IMR-90 (cell line): Measurements from ENCODE around the gene MAFB. TPM values are rescaled to one million over a fixed set of nuclear protein-coding genes. Genes with fewer than 3 reads are reported as not detected.

Source experiments
- ATAC-seq: fragments of 200-7000 bp; cut with Tn5 transposase; 2 replicates; pipeline ENCODE4 v1.9.1; 2020; ENCODE audit warnings: low read depth, mild to moderate bottlenecking, moderate library complexity
- BruUV-seq: library from RNA; stranded (reverse); fragments of 400-500 nt; replicated peaks from 2 replicates; lab custom pipeline; 2021; lab: Mats Ljungman, UMichigan
- CTCF ChIA-PET: fragments of 300-600 bp; formaldehyde crosslinking; extraction: SDS; loops from one replicate; lab custom pipeline; 2021; ENCODE audit warnings: antibody characterized with exemption; lab: Yijun Ruan, JAX
- POLR2A ChIA-PET: fragments of 300-600 bp; sonication (Branson Sonifier 250); formaldehyde crosslinking; loops from one replicate; lab custom pipeline; 2022; ENCODE audit warnings: antibody characterized with exemption; ENCODE audit not compliant: unreplicated experiment; lab: Charles Lee
- DNase-seq: peaks from one replicate; pipeline ENCODE4 v3.0.0; 2013
- H2AFZ ChIP-seq: replicated peaks from 2 replicates; pipeline ENCODE3; 2013; ENCODE audit warnings: low read length, mild to moderate bottlenecking; ENCODE audit not compliant: poor library complexity
- H2AK5ac ChIP-seq: 2 replicates; pipeline ENCODE4 v1.6.1; 2013; ENCODE audit warnings: low read depth, low read length, inconsistent platforms
- H2AK9ac ChIP-seq: replicated peaks from 2 replicates; pipeline ENCODE3; 2013; ENCODE audit warnings: mild to moderate bottlenecking, low read depth, low read length, moderate library complexity; ENCODE audit not compliant: poor library complexity
- H2BK120ac ChIP-seq: 2 replicates; pipeline ENCODE4 v1.6.1; 2013; ENCODE audit warnings: low read depth, low read length, inconsistent platforms
- H2BK15ac ChIP-seq: 3 replicates; pipeline ENCODE4 v1.6.1; 2013; ENCODE audit warnings: low read depth, low read length, inconsistent platforms
- H2BK20ac ChIP-seq: 2 replicates; pipeline ENCODE4 v1.6.1; 2013; ENCODE audit warnings: low read depth, mild to moderate bottlenecking, inconsistent platforms, low read length, moderate library complexity
- H2BK5ac ChIP-seq: 2 replicates; pipeline ENCODE4 v1.6.1; 2013; ENCODE audit warnings: mild to moderate bottlenecking, low read depth, low read length, inconsistent platforms; ENCODE audit not compliant: poor library complexity, severe bottlenecking
- H3K14ac ChIP-seq: replicated peaks from 2 replicates; pipeline ENCODE4 v1.6.1; 2013; ENCODE audit warnings: low read depth, low read length, inconsistent platforms
- H3K18ac ChIP-seq: 2 replicates; pipeline ENCODE4 v1.6.1; 2013; ENCODE audit warnings: low read depth, low read length, control low read depth
- H3K23ac ChIP-seq: 2 replicates; pipeline ENCODE4 v1.6.1; 2013; ENCODE audit warnings: low read depth, low read length, inconsistent platforms
- H3K27ac ChIP-seq: 2 replicates; pipeline ENCODE4 v1.5.1; 2013; ENCODE audit warnings: mild to moderate bottlenecking, control low read depth, low read length; ENCODE audit not compliant: insufficient read depth
- H3K27me3 ChIP-seq: 2 replicates; pipeline ENCODE4 v1.6.1; 2013; ENCODE audit warnings: low read length; ENCODE audit not compliant: control insufficient read depth, insufficient read depth
- H3K36me3 ChIP-seq: 2 replicates; pipeline ENCODE4 v1.6.1; 2013; ENCODE audit warnings: low read length, mixed read lengths; ENCODE audit not compliant: control insufficient read depth, insufficient read depth
- H3K4ac ChIP-seq: 2 replicates; pipeline ENCODE4 v1.6.1; 2013; ENCODE audit warnings: low read depth, low read length, inconsistent platforms
- H3K4me1 ChIP-seq: 2 replicates; pipeline ENCODE4 v1.6.1; 2013; ENCODE audit warnings: low read length, mixed read lengths; ENCODE audit not compliant: control insufficient read depth, insufficient read depth
- H3K4me2 ChIP-seq: 2 replicates; pipeline ENCODE4 v1.6.1; 2013; ENCODE audit warnings: low read depth, mild to moderate bottlenecking, control low read depth, low read length, moderate library complexity
- H3K4me3 ChIP-seq: 2 replicates; pipeline ENCODE4 v1.5.1; 2013; ENCODE audit warnings: low read depth, mild to moderate bottlenecking, control low read depth, low read length, moderate library complexity; ENCODE audit not compliant: insufficient read depth
- H3K56ac ChIP-seq: 2 replicates; pipeline ENCODE4 v1.6.1; 2013; ENCODE audit warnings: low read length, inconsistent platforms; ENCODE audit not compliant: insufficient read depth; ENCODE audit errors: extremely low read depth
- H3K79me1 ChIP-seq, 2 experiments: 2 replicates each; pipeline ENCODE4 v1.6.1; 2013; ENCODE audit warnings: low read length in 2 of 2, inconsistent platforms in 1 of 2, low read depth in 1 of 2
- H3K9ac ChIP-seq: 2 replicates; pipeline ENCODE4 v1.6.1; 2013; ENCODE audit warnings: low read depth, low read length, control low read depth
- H3K9me1 ChIP-seq: 2 replicates; pipeline ENCODE4 v1.6.1; 2013; ENCODE audit warnings: low read length, inconsistent platforms; ENCODE audit not compliant: insufficient read depth
- H3K9me3 ChIP-seq: 2 replicates; pipeline ENCODE4 v1.6.1; 2013; ENCODE audit warnings: low read length; ENCODE audit not compliant: control insufficient read depth, insufficient read depth
- H4K20me1 ChIP-seq: 2 replicates; pipeline ENCODE4 v1.6.1; 2013; ENCODE audit warnings: low read length, inconsistent platforms; ENCODE audit not compliant: insufficient read depth
- H4K5ac ChIP-seq: 2 replicates; pipeline ENCODE4 v1.6.1; 2013; ENCODE audit warnings: mild to moderate bottlenecking, low read depth, low read length, control low read depth
- H4K8ac ChIP-seq, 2 experiments: 2 replicates each; pipeline ENCODE4 v1.6.1; 2013; ENCODE audit warnings: low read depth in 2 of 2, low read length in 2 of 2, control low read depth in 1 of 2, inconsistent platforms in 1 of 2
- H4K91ac ChIP-seq: 2 replicates; pipeline ENCODE4 v1.6.1; 2013; ENCODE audit warnings: low read depth, low read length, inconsistent platforms; ENCODE audit not compliant: insufficient read depth
- CEBPB ChIP-seq: IDR thresholded peaks from 2 replicates; pipeline ENCODE4 v1.6.1; 2012; ENCODE audit warnings: low read depth, low read length, improper control_type of control experiment
- CTCF ChIP-seq: conservative IDR thresholded peaks from 2 replicates; pipeline ENCODE4 v1.5.1; 2012; ENCODE audit warnings: mild to moderate bottlenecking, low read depth, low read length, improper control_type of control experiment
- ELK1 ChIP-seq: fragments of 150-350 bp; IDR thresholded peaks from 2 replicates; pipeline ENCODE4 v1.6.1; 2016; ENCODE audit warnings: low read depth, mild to moderate bottlenecking, low read length, moderate library complexity, borderline replicate concordance
- FOS ChIP-seq: fragments of 150-350 bp; IDR thresholded peaks from 2 replicates; pipeline ENCODE4 v1.6.1; 2016; ENCODE audit warnings: low read depth, low read length
- MAFK ChIP-seq: IDR thresholded peaks from 2 replicates; pipeline ENCODE4 v1.6.1; 2012; ENCODE audit warnings: low read depth, low read length, improper control_type of control experiment
- MXI1 ChIP-seq: IDR thresholded peaks from 2 replicates; pipeline ENCODE4 v1.6.1; 2012; ENCODE audit warnings: low read depth, mild to moderate bottlenecking, low read length, moderate library complexity, borderline replicate concordance
- POLR2A ChIP-seq: IDR thresholded peaks from 2 replicates; pipeline ENCODE4 v1.6.1; 2012; ENCODE audit warnings: mild to moderate bottlenecking, low read depth, low read length
- RAD21 ChIP-seq: IDR thresholded peaks from 2 replicates; pipeline ENCODE4 v1.6.1; 2012; ENCODE audit warnings: low read length, improper control_type of control experiment
- RCOR1 ChIP-seq: IDR thresholded peaks from 2 replicates; pipeline ENCODE4 v1.6.1; 2012; ENCODE audit warnings: mild to moderate bottlenecking, low read length, improper control_type of control experiment; ENCODE audit not compliant: insufficient replicate concordance
- RFX5 ChIP-seq: IDR thresholded peaks from 2 replicates; pipeline ENCODE4 v1.8.0; 2012; ENCODE audit warnings: low read depth, mild to moderate bottlenecking, low read length, moderate library complexity
- SMC3 ChIP-seq: fragments of 150-350 bp; IDR thresholded peaks from 2 replicates; pipeline ENCODE4 v1.6.1; 2016; ENCODE audit warnings: low read depth, mild to moderate bottlenecking, antibody characterized with exemption, low read length, moderate library complexity
- WGBS, 2 experiments: methylation state at CpG; one replicate each; pipeline versions ENCODE4 v1.1.5 to v1.1.7; 2013; ENCODE audit warnings: missing lambda C conversion rate in 2 of 2; ENCODE audit not compliant: insufficient read length in 1 of 2; ENCODE audit errors: extremely low coverage in 2 of 2; 5-methylcytosine and 5-hydroxymethylcytosine counted together
- dilution Hi-C: fragments of 300-500 bp; cut with HindIII; formaldehyde crosslinking; loops from one replicate; pipeline ENCODE4 v1.14.3; 2018; ENCODE audit warnings: low sequenced_read_pairs; ENCODE audit not compliant: unreplicated experiment
- in situ Hi-C: fragments of 300-500 bp; cut with MboI; formaldehyde crosslinking; loops from 3 replicates; pipeline ENCODE4 v1.14.3; 2019; ENCODE audit warnings: low sequenced_read_pairs, inconsistent platforms, mixed read lengths
- intact Hi-C: fragments of 100-400 bp; cut with micrococcal nuclease; formaldehyde crosslinking; loops from 2 replicates; pipeline ENCODE4 v1.10.0; 2022
- polyA plus RNA-seq, 3 experiments: library from polyadenylated mRNA; depleted of rRNA; stranded (reverse); fragments of >200 nt; gene quantifications; 2 replicates each; pipeline ENCODE4 v1.2.3, GENCODE V29; 2012; ENCODE audit warnings: low replicate concordance in 1 of 3
- total RNA-seq: library from RNA; depleted of rRNA; stranded (reverse); fragments of >200 nt; gene quantifications from 2 replicates; pipeline ENCODE4 v1.2.3, GENCODE V29; 2012
- TF ChIP-seq, protein P1 (sequence below): fragments of 150-350 bp; IDR thresholded peaks from 2 replicates; pipeline ENCODE4 v1.6.1; 2017; ENCODE audit warnings: mild to moderate bottlenecking, antibody characterized with exemption, low read length, low read depth

The MAFB gene
- total and polyA plus RNA-seq, 2 of the 4 experiments (the other 2 are of a cell fraction), result 0.07 TPM; not detected in 1

- Histone ChIP-seq H3K9me3 (no peaks in the 10 kb centered on the region), H3K23ac (no peak overlapping the region), H3K4ac (no peak overlapping the region), H3K27me3 (peaks cover 20% of the 10 kb centered on the region), H2BK20ac (no peak overlapping the region), H2BK5ac (no peak overlapping the region), H3K4me2 (no peak overlapping the region), H3K4me3 (no peak overlapping the region), H2AK9ac (no peak overlapping the region), H2AFZ (no peak overlapping the region), H3K18ac (no peak overlapping the region), H3K27ac (no peak overlapping the region), H3K9ac (no peak overlapping the region), H3K36me3 (no peaks in the 10 kb centered on the region), H4K91ac (no peak overlapping the region), H3K79me1 (no peaks in the 10 kb centered on the region), H3K4me1 (no peaks in the 10 kb centered on the region), H3K14ac (no peak overlapping the region), H3K9me1 (peaks cover 4% of the 10 kb centered on the region; the same call in 1 of the 2 replicates), H3K56ac (no peak overlapping the region), H4K20me1 (no peaks in the 10 kb centered on the region), H4K8ac (no peak overlapping the region), H2BK15ac (no peak overlapping the region), H2AK5ac (no peak overlapping the region), H4K5ac (no peak overlapping the region), H2BK120ac (no peak overlapping the region)
- dilution Hi-C loops (no loop called here), in situ Hi-C loops (no loop called here), intact Hi-C loops (no loop called here)
- ChIA-PET CTCF (no interaction called here), POLR2A (no interaction called here)
- BruUV-seq, result no TSS peak
- DNase-seq, result no peak
- no peak for ATAC-seq
- TF ChIP-seq ELK1 (no peak), RCOR1 (no peak), CEBPB (no peak), FOS (no peak), CTCF (no peak), MAFK (no peak), RAD21 (no peak), SMC3 (no peak), RFX5 (no peak), MXI1 (no peak), POLR2A (no peak)
- TF ChIP-seq, protein P1, sequence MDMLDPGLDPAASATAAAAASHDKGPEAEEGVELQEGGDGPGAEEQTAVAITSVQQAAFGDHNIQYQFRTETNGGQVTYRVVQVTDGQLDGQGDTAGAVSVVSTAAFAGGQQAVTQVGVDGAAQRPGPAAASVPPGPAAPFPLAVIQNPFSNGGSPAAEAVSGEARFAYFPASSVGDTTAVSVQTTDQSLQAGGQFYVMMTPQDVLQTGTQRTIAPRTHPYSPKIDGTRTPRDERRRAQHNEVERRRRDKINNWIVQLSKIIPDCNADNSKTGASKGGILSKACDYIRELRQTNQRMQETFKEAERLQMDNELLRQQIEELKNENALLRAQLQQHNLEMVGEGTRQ, result no peak
- WGBS, 2 experiments, result 60% methylated on average over 1 of the region's 2 CpGs; no CpG with 5 or more reads in 1 of the 2 experiments
Measured at GRCh38 chr20:40672095-40672494, 16.9 kb downstream of the MAFB start.
